ENCODE results near the gene PLCD3. TPM values are rescaled to one million over a fixed set of nuclear protein-coding genes. Genes with fewer than 3 reads are reported as not detected.

PLCD3 gene
- total and polyA plus RNA-seq, 9 of the 15 experiments (the other 6 are each of a cell fraction or from before 2014, with no cell fraction given) = 0.20 to 22.6 (median 7.5) TPM

DNA sequence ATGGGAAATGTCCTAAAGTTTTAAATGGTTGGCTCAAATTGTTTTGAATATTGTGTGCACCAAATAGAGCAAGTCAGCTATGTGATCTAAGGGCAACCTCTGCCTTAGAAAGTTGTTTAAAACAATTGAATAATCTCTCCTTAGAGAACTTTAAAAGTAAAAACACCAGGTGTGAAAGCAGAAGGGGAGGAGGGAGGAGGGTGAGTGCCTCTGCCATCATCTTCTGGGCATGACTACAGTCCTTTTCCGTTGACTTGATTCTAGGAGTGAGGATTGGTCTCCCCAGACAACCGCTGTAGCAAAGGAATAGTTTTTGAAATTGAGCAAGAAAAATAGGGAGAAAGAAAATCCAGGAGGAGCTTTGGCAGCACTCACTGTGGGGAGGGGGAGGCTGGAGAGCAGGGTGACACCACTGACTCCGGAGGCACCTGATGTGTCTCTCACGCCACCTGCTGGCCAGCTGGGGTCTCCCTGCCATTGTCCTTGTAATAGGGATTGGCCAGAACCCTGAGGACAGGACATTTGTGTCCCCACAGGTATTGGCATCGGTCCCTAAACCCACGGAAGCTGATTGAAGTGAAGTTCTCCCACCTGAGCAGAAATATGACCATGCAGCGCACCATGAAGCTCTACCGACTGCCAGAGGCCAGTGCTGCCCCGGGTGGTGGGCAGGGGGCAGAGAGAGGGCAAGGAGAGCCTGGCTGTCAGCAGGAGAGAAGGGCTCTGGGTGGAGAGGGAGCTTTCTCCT lies 33.3 kb downstream of the PLCD3 start (continued):
- TF ChIP-seq RBBP5 (IDR thresholded peaks at IDR 0.05; ENCODE audit: borderline replicate concordance, insufficient read depth, low read length, poor library complexity, severe bottlenecking) (no peak), ZZZ3 (IDR thresholded peaks at IDR 0.05) (no peak), RCOR1 (IDR thresholded peaks at IDR 0.05; ENCODE audit: borderline replicate concordance in 1 of 2, low read depth in 2 of 2, low read length in 2 of 2) (no peak; a peak in 1 of 4 replicates), CAMTA2 (CRISPR knock-in tag; conservative IDR thresholded peaks at IDR 0.05) (no peak), ZFP36 (IDR thresholded peaks at IDR 0.05; ENCODE audit: low read depth, low read length, partially characterized antibody) (no peak), ZNF3 (CRISPR knock-in tag; IDR thresholded peaks at IDR 0.05) (no peak), RFX1 (IDR thresholded peaks at IDR 0.05) (no peak), ZNF589 (CRISPR knock-in tag; IDR thresholded peaks at IDR 0.05; ENCODE audit: low read depth) (no peak), KLF16 (IDR thresholded peaks at IDR 0.05) (0 out of 2 replicates have a peak, but pooled peaks have one; percentile 22), HLTF (IDR thresholded peaks at IDR 0.05) (no peak), MYC (IDR thresholded peaks at IDR 0.05; ENCODE audit: low read depth, low read length) (0 out of 2 replicates have a peak, but pooled peaks have one; percentile 34), MYC (CRISPR knock-in tag; IDR thresholded peaks at IDR 0.05; ENCODE audit: borderline replicate concordance, low read depth) (no peak)
- TF ChIP-seq, protein P1, sequence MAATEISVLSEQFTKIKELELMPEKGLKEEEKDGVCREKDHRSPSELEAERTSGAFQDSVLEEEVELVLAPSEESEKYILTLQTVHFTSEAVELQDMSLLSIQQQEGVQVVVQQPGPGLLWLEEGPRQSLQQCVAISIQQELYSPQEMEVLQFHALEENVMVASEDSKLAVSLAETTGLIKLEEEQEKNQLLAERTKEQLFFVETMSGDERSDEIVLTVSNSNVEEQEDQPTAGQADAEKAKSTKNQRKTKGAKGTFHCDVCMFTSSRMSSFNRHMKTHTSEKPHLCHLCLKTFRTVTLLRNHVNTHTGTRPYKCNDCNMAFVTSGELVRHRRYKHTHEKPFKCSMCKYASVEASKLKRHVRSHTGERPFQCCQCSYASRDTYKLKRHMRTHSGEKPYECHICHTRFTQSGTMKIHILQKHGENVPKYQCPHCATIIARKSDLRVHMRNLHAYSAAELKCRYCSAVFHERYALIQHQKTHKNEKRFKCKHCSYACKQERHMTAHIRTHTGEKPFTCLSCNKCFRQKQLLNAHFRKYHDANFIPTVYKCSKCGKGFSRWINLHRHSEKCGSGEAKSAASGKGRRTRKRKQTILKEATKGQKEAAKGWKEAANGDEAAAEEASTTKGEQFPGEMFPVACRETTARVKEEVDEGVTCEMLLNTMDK (IDR thresholded peaks at IDR 0.05; ENCODE audit: borderline replicate concordance, insufficient read depth, low read depth, low read length, poor library complexity, severe bottlenecking) = peak; percentile 78
- TF ChIP-seq, protein P2, sequence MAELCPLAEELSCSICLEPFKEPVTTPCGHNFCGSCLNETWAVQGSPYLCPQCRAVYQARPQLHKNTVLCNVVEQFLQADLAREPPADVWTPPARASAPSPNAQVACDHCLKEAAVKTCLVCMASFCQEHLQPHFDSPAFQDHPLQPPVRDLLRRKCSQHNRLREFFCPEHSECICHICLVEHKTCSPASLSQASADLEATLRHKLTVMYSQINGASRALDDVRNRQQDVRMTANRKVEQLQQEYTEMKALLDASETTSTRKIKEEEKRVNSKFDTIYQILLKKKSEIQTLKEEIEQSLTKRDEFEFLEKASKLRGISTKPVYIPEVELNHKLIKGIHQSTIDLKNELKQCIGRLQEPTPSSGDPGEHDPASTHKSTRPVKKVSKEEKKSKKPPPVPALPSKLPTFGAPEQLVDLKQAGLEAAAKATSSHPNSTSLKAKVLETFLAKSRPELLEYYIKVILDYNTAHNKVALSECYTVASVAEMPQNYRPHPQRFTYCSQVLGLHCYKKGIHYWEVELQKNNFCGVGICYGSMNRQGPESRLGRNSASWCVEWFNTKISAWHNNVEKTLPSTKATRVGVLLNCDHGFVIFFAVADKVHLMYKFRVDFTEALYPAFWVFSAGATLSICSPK (IDR thresholded peaks at IDR 0.05; ENCODE audit: borderline replicate concordance) = no peak
- TF ChIP-seq, protein P3, sequence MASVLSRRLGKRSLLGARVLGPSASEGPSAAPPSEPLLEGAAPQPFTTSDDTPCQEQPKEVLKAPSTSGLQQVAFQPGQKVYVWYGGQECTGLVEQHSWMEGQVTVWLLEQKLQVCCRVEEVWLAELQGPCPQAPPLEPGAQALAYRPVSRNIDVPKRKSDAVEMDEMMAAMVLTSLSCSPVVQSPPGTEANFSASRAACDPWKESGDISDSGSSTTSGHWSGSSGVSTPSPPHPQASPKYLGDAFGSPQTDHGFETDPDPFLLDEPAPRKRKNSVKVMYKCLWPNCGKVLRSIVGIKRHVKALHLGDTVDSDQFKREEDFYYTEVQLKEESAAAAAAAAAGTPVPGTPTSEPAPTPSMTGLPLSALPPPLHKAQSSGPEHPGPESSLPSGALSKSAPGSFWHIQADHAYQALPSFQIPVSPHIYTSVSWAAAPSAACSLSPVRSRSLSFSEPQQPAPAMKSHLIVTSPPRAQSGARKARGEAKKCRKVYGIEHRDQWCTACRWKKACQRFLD (CRISPR knock-in tag; IDR thresholded peaks at IDR 0.05) = no peak
- TF ChIP-seq, protein P4, sequence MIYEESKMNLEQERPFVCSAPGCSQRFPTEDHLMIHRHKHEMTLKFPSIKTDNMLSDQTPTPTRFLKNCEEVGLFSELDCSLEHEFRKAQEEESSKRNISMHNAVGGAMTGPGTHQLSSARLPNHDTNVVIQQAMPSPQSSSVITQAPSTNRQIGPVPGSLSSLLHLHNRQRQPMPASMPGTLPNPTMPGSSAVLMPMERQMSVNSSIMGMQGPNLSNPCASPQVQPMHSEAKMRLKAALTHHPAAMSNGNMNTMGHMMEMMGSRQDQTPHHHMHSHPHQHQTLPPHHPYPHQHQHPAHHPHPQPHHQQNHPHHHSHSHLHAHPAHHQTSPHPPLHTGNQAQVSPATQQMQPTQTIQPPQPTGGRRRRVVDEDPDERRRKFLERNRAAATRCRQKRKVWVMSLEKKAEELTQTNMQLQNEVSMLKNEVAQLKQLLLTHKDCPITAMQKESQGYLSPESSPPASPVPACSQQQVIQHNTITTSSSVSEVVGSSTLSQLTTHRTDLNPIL (CRISPR knock-in tag; IDR thresholded peaks at IDR 0.05) = no peak
- TF ChIP-seq, protein P5, sequence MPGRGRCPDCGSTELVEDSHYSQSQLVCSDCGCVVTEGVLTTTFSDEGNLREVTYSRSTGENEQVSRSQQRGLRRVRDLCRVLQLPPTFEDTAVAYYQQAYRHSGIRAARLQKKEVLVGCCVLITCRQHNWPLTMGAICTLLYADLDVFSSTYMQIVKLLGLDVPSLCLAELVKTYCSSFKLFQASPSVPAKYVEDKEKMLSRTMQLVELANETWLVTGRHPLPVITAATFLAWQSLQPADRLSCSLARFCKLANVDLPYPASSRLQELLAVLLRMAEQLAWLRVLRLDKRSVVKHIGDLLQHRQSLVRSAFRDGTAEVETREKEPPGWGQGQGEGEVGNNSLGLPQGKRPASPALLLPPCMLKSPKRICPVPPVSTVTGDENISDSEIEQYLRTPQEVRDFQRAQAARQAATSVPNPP (IDR thresholded peaks at IDR 0.05; ENCODE audit: borderline replicate concordance, insufficient read depth, insufficient read length) = no peak
- TF ChIP-seq, protein P6, sequence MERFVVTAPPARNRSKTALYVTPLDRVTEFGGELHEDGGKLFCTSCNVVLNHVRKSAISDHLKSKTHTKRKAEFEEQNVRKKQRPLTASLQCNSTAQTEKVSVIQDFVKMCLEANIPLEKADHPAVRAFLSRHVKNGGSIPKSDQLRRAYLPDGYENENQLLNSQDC (CRISPR knock-in tag; IDR thresholded peaks at IDR 0.05) = no peak

Measured in K562 (cell line).